ENCODE data around the gene NRSN1. TPM values are rescaled to one million over a fixed set of nuclear protein-coding genes. Genes with fewer than 3 reads are reported as not detected.

NRSN1 gene
- total RNA-seq, 1 donor from 2014 or later, result 1.4 TPM

- H3K9me3 Mint-ChIP-seq, result no peaks in the 10 kb centered on the region
- peaks cover 68% of the 10 kb centered on the region for H3K27me3 Mint-ChIP-seq (ENCODE audit: low read depth)
- H3K4me3 Mint-ChIP-seq, result no peak overlapping the region
- peaks cover 11% of the 10 kb centered on the region for H3K4me1 Mint-ChIP-seq
- no peaks in the 10 kb centered on the region for H3K36me3 Mint-ChIP-seq
- no peak for TF ChIP-seq CTCF (IDR thresholded peaks at IDR 0.05; ENCODE audit: unreplicated experiment)
- H3K27ac Mint-ChIP-seq, result no peak overlapping the region
- no peak for DNase-seq (ENCODE audit: low spot score in 2 of 2, unreplicated experiment in 2 of 2)
Measured at GRCh38 chr6:24122139-24122538, 3.9 kb upstream of the NRSN1 start.

GRCh38 chr6:24126586-24127192, 674 bp downstream of the NRSN1 start:
- peaks cover 57% of the 10 kb centered on the region for H3K27me3 Mint-ChIP-seq (ENCODE audit: low read depth)
- DNase-seq (ENCODE audit: low spot score in 2 of 2, unreplicated experiment in 2 of 2), result peak; percentile 49 to 79
- peaks cover 11% of the 10 kb centered on the region for H3K4me1 Mint-ChIP-seq
- no peak for TF ChIP-seq CTCF (IDR thresholded peaks at IDR 0.05; ENCODE audit: unreplicated experiment)
- H3K4me3 Mint-ChIP-seq, result peak overlapping the region; percentile 56
- H3K27ac Mint-ChIP-seq, result no peak overlapping the region
- H3K9me3 Mint-ChIP-seq, result no peaks in the 10 kb centered on the region
- no peaks in the 10 kb centered on the region for H3K36me3 Mint-ChIP-seq

GRCh38 chr6:24127316-24127715, 1.3 kb downstream of the NRSN1 start:
- Mint-ChIP-seq H3K4me3 (no peak overlapping the region), H3K4me1 (peaks cover 11% of the 10 kb centered on the region), H3K9me3 (no peaks in the 10 kb centered on the region), H3K36me3 (no peaks in the 10 kb centered on the region), H3K27ac (no peak overlapping the region), H3K27me3 (ENCODE audit: low read depth) (peaks cover 57% of the 10 kb centered on the region)
- no peak for TF ChIP-seq CTCF (IDR thresholded peaks at IDR 0.05; ENCODE audit: unreplicated experiment)
- DNase-seq (ENCODE audit: low spot score in 2 of 2, unreplicated experiment in 2 of 2), result no peak

GRCh38 chr6:24131751-24132150, 5.7 kb downstream of the NRSN1 start:
- Mint-ChIP-seq H3K4me3 (no peak overlapping the region), H3K4me1 (peaks cover 2% of the 10 kb centered on the region), H3K36me3 (no peaks in the 10 kb centered on the region), H3K9me3 (no peaks in the 10 kb centered on the region), H3K27me3 (ENCODE audit: low read depth) (peaks cover 58% of the 10 kb centered on the region), H3K27ac (no peak overlapping the region)
- TF ChIP-seq CTCF (IDR thresholded peaks at IDR 0.05; ENCODE audit: unreplicated experiment), result no peak
- no peak for DNase-seq (ENCODE audit: low spot score in 2 of 2, unreplicated experiment in 2 of 2)

- Mint-ChIP-seq H3K27ac (no peak overlapping the region), H3K4me3 (no peak overlapping the region), H3K27me3 (ENCODE audit: low read depth) (peaks cover 46% of the 10 kb centered on the region), H3K9me3 (no peaks in the 10 kb centered on the region), H3K4me1 (no peaks in the 10 kb centered on the region), H3K36me3 (no peaks in the 10 kb centered on the region)
- TF ChIP-seq CTCF (IDR thresholded peaks at IDR 0.05; ENCODE audit: unreplicated experiment), result no peak
- no peak for DNase-seq (ENCODE audit: low spot score in 2 of 2, unreplicated experiment in 2 of 2)
Measured at GRCh38 chr6:24139080-24139479, 13.1 kb downstream of the NRSN1 start.

GRCh38 chr6:24139639-24140038, 13.6 kb downstream of the NRSN1 start:
- H3K36me3 Mint-ChIP-seq, result no peaks in the 10 kb centered on the region
- no peak for TF ChIP-seq CTCF (IDR thresholded peaks at IDR 0.05; ENCODE audit: unreplicated experiment)
- H3K4me1 Mint-ChIP-seq, result no peaks in the 10 kb centered on the region
- peaks cover 43% of the 10 kb centered on the region for H3K27me3 Mint-ChIP-seq (ENCODE audit: low read depth)
- no peak overlapping the region for H3K4me3 Mint-ChIP-seq
- no peak overlapping the region for H3K27ac Mint-ChIP-seq
- DNase-seq (ENCODE audit: low spot score in 2 of 2, unreplicated experiment in 2 of 2), result no peak
- no peaks in the 10 kb centered on the region for H3K9me3 Mint-ChIP-seq

Measured in mesothelial cell of epicardium (in vitro differentiated cells).